Urinary bladder (tissue), 4 donors: Measurements from ENCODE around the gene DLX5. TPM values are rescaled to one million over a fixed set of nuclear protein-coding genes. Genes with fewer than 3 reads are reported as not detected.

Source experiments
- DNase-seq: peaks from one replicate; pipeline ENCODE4 v3.0.0-alpha.2; 2015; ENCODE audit errors: extremely low spot score
- H3K27ac ChIP-seq: one replicate; pipeline ENCODE4 v1.5.1; 2013; ENCODE audit warnings: low read depth, mild to moderate bottlenecking, moderate library complexity
- H3K36me3 ChIP-seq: one replicate; pipeline ENCODE4 v1.6.1; 2013; ENCODE audit warnings: mild to moderate bottlenecking, moderate library complexity; ENCODE audit not compliant: insufficient read depth
- H3K4me1 ChIP-seq: one replicate; pipeline ENCODE4 v1.6.1; 2013; ENCODE audit warnings: mild to moderate bottlenecking, moderate library complexity; ENCODE audit not compliant: insufficient read depth
- H3K4me3 ChIP-seq: one replicate; pipeline ENCODE4 v1.5.1; 2013; ENCODE audit warnings: low read depth, low read length
- WGBS: extraction: QIAGEN DNeasy Blood & Tissue Kit; methylation state at CpG from one replicate; pipeline ENCODE4 v1.1.7; 2013; 5-methylcytosine and 5-hydroxymethylcytosine counted together
- polyA plus RNA-seq: library from polyadenylated mRNA; stranded (reverse); fragments of 200-250 nt; gene quantifications from one replicate; pipeline ENCODE4 v1.2.3, GENCODE V29; 2013
- small RNA-seq: library from RNA; depleted of rRNA; stranded (forward); fragments of <200 nt; gene quantifications from one replicate; pipeline ENCODE3, GENCODE V24; 2014
- total RNA-seq: library from RNA; depleted of rRNA; stranded (reverse); fragments of >200 nt; gene quantifications from one replicate; pipeline ENCODE4 v1.2.3, GENCODE V29; 2014
- donor health status: healthy with polysubstance abuse.
- donor health status: healthy.

DLX5 gene
- total and polyA plus RNA-seq, 2 donors, result 0.20 to 0.74 TPM

- no peak overlapping the region for H3K4me3 ChIP-seq
- DNase-seq, result no peak
- WGBS, result 94% methylated on average over 2 of the region's 2 CpGs
- H3K27ac ChIP-seq, result no peak overlapping the region
- H3K36me3 ChIP-seq, result no peaks in the 10 kb centered on the region
- H3K4me1 ChIP-seq, result no peaks in the 10 kb centered on the region
These were observed 44.9 kb downstream of the DLX5 start for GRCh38 chr7:96979551-96980276.

GRCh38 chr7:96977445-96977844, 47.2 kb downstream of the DLX5 start:
- H3K27ac ChIP-seq, result no peak overlapping the region
- no peaks in the 10 kb centered on the region for H3K36me3 ChIP-seq
- H3K4me1 ChIP-seq, result no peaks in the 10 kb centered on the region
- no peak for DNase-seq
- H3K4me3 ChIP-seq, result no peak overlapping the region

DNA sequence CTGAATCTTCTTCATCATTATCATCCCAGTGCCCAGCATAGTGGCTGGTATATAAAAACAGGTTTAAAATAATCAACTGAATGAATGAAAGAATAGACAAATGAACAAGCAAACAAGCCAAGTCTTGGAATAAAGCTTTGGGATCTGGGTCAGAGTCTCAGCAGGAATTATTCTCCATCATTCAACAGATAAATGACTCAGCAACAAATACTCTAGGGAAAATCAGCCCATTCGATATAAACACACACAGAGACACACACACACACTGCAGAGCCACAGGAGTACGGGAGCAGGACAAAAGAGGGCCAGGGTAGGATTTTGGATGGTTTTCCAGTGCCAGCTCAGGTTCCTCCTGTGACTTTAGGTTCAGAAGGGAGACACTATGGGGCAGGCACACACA, 48.5 kb downstream of the DLX5 start:
- Histone ChIP-seq H3K4me1 (no peaks in the 10 kb centered on the region), H3K4me3 (no peak overlapping the region), H3K27ac (no peak overlapping the region), H3K36me3 (no peaks in the 10 kb centered on the region)
- DNase-seq, result no peak
- WGBS, result 63% methylated on average over 2 of the region's 2 CpGs

GRCh38 chr7:96973986-96974385, 50.6 kb downstream of the DLX5 start:
- Histone ChIP-seq H3K36me3 (no peaks in the 10 kb centered on the region), H3K4me1 (no peaks in the 10 kb centered on the region), H3K27ac (no peak overlapping the region), H3K4me3 (no peak overlapping the region)
- DNase-seq, result no peak
- WGBS, result 72% methylated on average over 2 of the region's 2 CpGs

GRCh38 chr7:96970739-96971138, 53.9 kb downstream of the DLX5 start:
- Histone ChIP-seq H3K36me3 (no peaks in the 10 kb centered on the region), H3K27ac (no peak overlapping the region), H3K4me1 (no peaks in the 10 kb centered on the region), H3K4me3 (no peak overlapping the region)
- DNase-seq, result no peak

Small RNA genes within 50 kb of the gene (small RNA-seq; reads per million reads assigned to genes)
- not detected for gene RF01778

Other genes with a start within 250 kb of the DLX5 start
- gene DLX6, start 19.3 kb downstream of the DLX5 start, total RNA-seq, result 0.48 TPM
- 0.09 TPM for gene DLX6, start 19.3 kb downstream of the DLX5 start, polyA plus RNA-seq
- 22.3 TPM for gene SDHAF3, start 92.9 kb upstream of the DLX5 start, total RNA-seq
- 13.1 TPM for gene SDHAF3, start 92.9 kb upstream of the DLX5 start, polyA plus RNA-seq